Mesenchymal stem cell (in vitro differentiated cells and primary cell): ENCODE measurements around the gene IGSF21.

Experiments
- DNase-seq: peaks from one replicate; pipeline ENCODE4 v3.0.0-alpha.2; 2013
- H2AFZ ChIP-seq: one replicate; pipeline ENCODE4 v1.6.1; 2013; ENCODE audit warnings: low read depth, mild to moderate bottlenecking, control low read depth, inconsistent platforms, low read length, moderate library complexity
- H2AK5ac ChIP-seq: 2 replicates; pipeline ENCODE4 v1.6.1; 2013; ENCODE audit warnings: low read length, moderate library complexity, mild to moderate bottlenecking, inconsistent platforms; ENCODE audit not compliant: severe bottlenecking
- H2BK120ac ChIP-seq: one replicate; pipeline ENCODE4 v1.6.1; 2013; ENCODE audit warnings: low read depth, mild to moderate bottlenecking, inconsistent platforms, low read length, moderate library complexity
- H2BK12ac ChIP-seq, 2 experiments: one replicate each; pipeline ENCODE4 v1.6.1; 2013; ENCODE audit warnings: inconsistent platforms in 2 of 2, low read length in 2 of 2, mild to moderate bottlenecking in 2 of 2, moderate library complexity in 2 of 2, control low read depth in 1 of 2
- H2BK15ac ChIP-seq: one replicate; pipeline ENCODE4 v1.6.1; 2013; ENCODE audit warnings: mild to moderate bottlenecking, low read depth, inconsistent platforms; ENCODE audit not compliant: poor library complexity, severe bottlenecking
- H2BK5ac ChIP-seq: 2 replicates; pipeline ENCODE4 v1.6.1; 2013; ENCODE audit warnings: low read depth, mild to moderate bottlenecking, low read length, control low read depth, inconsistent platforms; ENCODE audit not compliant: poor library complexity, severe bottlenecking
- H3K14ac ChIP-seq, 2 experiments: one replicate each; pipeline ENCODE4 v1.6.1; 2013; ENCODE audit warnings: inconsistent platforms in 2 of 2, low read length in 2 of 2, control low read depth in 1 of 2, mild to moderate bottlenecking in 1 of 2, moderate library complexity in 1 of 2
- H3K18ac ChIP-seq, 2 experiments: one replicate each; pipeline ENCODE4 v1.6.1; 2013; ENCODE audit warnings: inconsistent platforms in 2 of 2, low read length in 2 of 2, control low read depth in 1 of 2, low read depth in 1 of 2, mild to moderate bottlenecking in 1 of 2
- H3K23ac ChIP-seq, 2 experiments: one replicate each; pipeline ENCODE4 v1.6.1; 2013; ENCODE audit warnings: inconsistent platforms in 2 of 2, low read length in 2 of 2, mild to moderate bottlenecking in 2 of 2, moderate library complexity in 2 of 2, control low read depth in 1 of 2
- H3K27ac ChIP-seq: 2 replicates; pipeline ENCODE4 v1.5.1; 2013; ENCODE audit warnings: mild to moderate bottlenecking, moderate library complexity, low read length, control low read depth, inconsistent platforms; ENCODE audit not compliant: poor library complexity, severe bottlenecking
- H3K27me3 ChIP-seq, 2 experiments: 2 replicates each; pipeline versions ENCODE4 v1.6.1 to v1.7.0; 2013; ENCODE audit warnings: low read length in 2 of 2, mild to moderate bottlenecking in 2 of 2, moderate library complexity in 2 of 2, control low read depth in 1 of 2, inconsistent platforms in 1 of 2; ENCODE audit not compliant: control insufficient read depth in 1 of 2, insufficient read depth in 1 of 2
- H3K36me3 ChIP-seq, 2 experiments: 2 replicates each; pipeline versions ENCODE4 v1.6.1 to v1.7.0; 2013; ENCODE audit warnings: low read length in 2 of 2, control low read depth in 1 of 2, inconsistent platforms in 1 of 2, low read depth in 1 of 2, mild to moderate bottlenecking in 1 of 2; ENCODE audit not compliant: insufficient read depth in 2 of 2, control insufficient read depth in 1 of 2
- H3K4ac ChIP-seq, 2 experiments: one replicate each; pipeline ENCODE4 v1.6.1; 2013; ENCODE audit warnings: inconsistent platforms in 2 of 2, low read length in 2 of 2, mild to moderate bottlenecking in 2 of 2, moderate library complexity in 2 of 2, control low read depth in 1 of 2, low read depth in 1 of 2
- H3K4me1 ChIP-seq: 2 replicates; pipeline ENCODE4 v1.6.1; 2013; ENCODE audit warnings: low read depth, low read length, control low read depth; ENCODE audit not compliant: control insufficient read depth, insufficient read depth
- H3K4me2 ChIP-seq: 2 replicates; pipeline ENCODE4 v1.6.1; 2013; ENCODE audit warnings: low read length, mild to moderate bottlenecking, inconsistent platforms; ENCODE audit not compliant: poor library complexity, severe bottlenecking
- H3K4me3 ChIP-seq, 2 experiments: 2 replicates each; pipeline versions ENCODE4 v1.5.1 to v1.7.0; 2013; ENCODE audit warnings: low read length in 2 of 2, mild to moderate bottlenecking in 2 of 2, control low read depth in 1 of 2, low read depth in 1 of 2; ENCODE audit not compliant: insufficient read depth in 1 of 2
- H3K79me1 ChIP-seq: replicated peaks from 2 replicates; pipeline ENCODE4 v1.6.1; 2013; ENCODE audit warnings: mild to moderate bottlenecking, control low read depth, low read length, inconsistent platforms; ENCODE audit not compliant: poor library complexity, severe bottlenecking
- H3K9ac ChIP-seq: 2 replicates; pipeline ENCODE4 v1.7.0; 2013; ENCODE audit warnings: mild to moderate bottlenecking, low read length, moderate library complexity
- H3K9me3 ChIP-seq: 2 replicates; pipeline ENCODE4 v1.7.0; 2013; ENCODE audit warnings: mild to moderate bottlenecking, low read length; ENCODE audit not compliant: control insufficient read depth
- H4K8ac ChIP-seq: one replicate; pipeline ENCODE4 v1.6.1; 2013; ENCODE audit warnings: inconsistent platforms, mild to moderate bottlenecking, low read length, moderate library complexity
- H4K91ac ChIP-seq: one replicate; pipeline ENCODE4 v1.6.1; 2013; ENCODE audit warnings: mild to moderate bottlenecking, low read length, inconsistent platforms
- WGBS: methylation state at CpG from one replicate; pipeline ENCODE4 v1.1.7; 2013; ENCODE audit warnings: mixed read lengths; 5-methylcytosine and 5-hydroxymethylcytosine counted together

Gene IGSF21

GRCh38 chr1:18373151-18373550 is 265.6 kb downstream of the IGSF21 start:
- Histone ChIP-seq H3K4me2 (no peak overlapping the region), H3K27ac (no peak overlapping the region), H3K36me3 (no peaks in the 10 kb centered on the region), H2AK5ac (no peak overlapping the region), H3K14ac (no peak overlapping the region), H2BK5ac (no peak overlapping the region), H2AFZ (no peak overlapping the region), H3K9me3 (peaks cover 3% of the 10 kb centered on the region), H2BK120ac (no peak overlapping the region), H4K8ac (no peak overlapping the region), H3K4me3 (no peak overlapping the region), H4K91ac (no peak overlapping the region), H3K4ac (no peak overlapping the region), H3K18ac (no peak overlapping the region), H3K9ac (no peak overlapping the region), H3K79me1 (no peaks in the 10 kb centered on the region), H3K27me3 (no peaks in the 10 kb centered on the region), H2BK12ac (no peak overlapping the region), H2BK15ac (no peak overlapping the region), H3K4me1 (no peaks in the 10 kb centered on the region), H3K23ac (no peak overlapping the region)
- 86% methylated on average over 6 of the region's 6 CpGs for WGBS
- no peak for DNase-seq

DNA sequence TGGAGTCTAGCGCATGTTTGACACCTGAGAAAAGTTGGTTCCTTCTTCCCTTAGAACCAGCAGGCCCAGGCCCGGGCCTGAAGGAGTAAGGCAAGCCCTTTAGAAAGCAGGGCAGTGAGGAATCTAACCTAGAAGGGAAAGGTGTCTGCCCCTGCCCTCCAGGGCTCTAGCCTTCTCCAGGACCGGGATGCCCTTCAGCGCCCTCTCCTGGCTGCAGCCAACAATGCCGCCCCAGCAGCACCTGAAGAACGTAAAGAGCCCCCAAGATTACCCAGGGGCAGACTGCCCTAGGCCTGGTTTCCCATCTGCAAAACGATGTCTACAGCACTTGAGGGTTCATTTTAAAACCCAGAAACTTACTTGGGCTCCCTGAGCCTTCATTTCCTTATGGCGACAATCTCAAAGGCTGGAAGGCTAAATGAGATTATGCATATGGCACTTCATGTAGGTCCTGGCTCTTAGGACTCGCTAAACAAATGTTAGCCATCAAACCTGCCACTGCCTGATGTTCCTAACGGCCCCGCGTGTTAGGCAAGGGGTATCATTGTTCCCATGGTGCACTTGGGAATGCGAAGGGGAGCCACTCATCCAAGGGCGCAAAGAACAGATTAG is 266.4 kb downstream of the IGSF21 start:
- H3K9ac ChIP-seq, result no peak overlapping the region
- H3K36me3 ChIP-seq, result no peaks in the 10 kb centered on the region
- H4K91ac ChIP-seq, result no peak overlapping the region
- no peaks in the 10 kb centered on the region for H3K79me1 ChIP-seq
- no peak overlapping the region for H3K23ac ChIP-seq
- no peak overlapping the region for H2AK5ac ChIP-seq
- H3K9me3 ChIP-seq, result peaks cover 3% of the 10 kb centered on the region
- H4K8ac ChIP-seq, result no peak overlapping the region
- no peak overlapping the region for H2BK12ac ChIP-seq
- no peak overlapping the region for H3K18ac ChIP-seq
- no peak overlapping the region for H3K14ac ChIP-seq
- H2BK120ac ChIP-seq, result no peak overlapping the region
- no peak overlapping the region for H3K4ac ChIP-seq
- H2BK5ac ChIP-seq, result no peak overlapping the region
- no peak overlapping the region for H3K4me3 ChIP-seq
- no peaks in the 10 kb centered on the region for H3K4me1 ChIP-seq
- no peak for DNase-seq
- no peak overlapping the region for H2AFZ ChIP-seq
- 46% methylated on average over 14 of the region's 14 CpGs for WGBS
- H3K27ac ChIP-seq, result no peak overlapping the region
- H3K4me2 ChIP-seq, result no peak overlapping the region
- H2BK15ac ChIP-seq, result no peak overlapping the region
- H3K27me3 ChIP-seq, result no peaks in the 10 kb centered on the region

GRCh38 chr1:18376661-18377060 is 269.1 kb downstream of the IGSF21 start:
- Histone ChIP-seq H4K8ac (no peak overlapping the region), H3K14ac (no peak overlapping the region), H2BK12ac (no peak overlapping the region), H3K4ac (no peak overlapping the region), H2BK5ac (no peak overlapping the region), H3K27ac (no peak overlapping the region), H3K9me3 (no peaks in the 10 kb centered on the region), H2BK15ac (no peak overlapping the region), H3K4me2 (no peak overlapping the region), H3K9ac (no peak overlapping the region), H3K23ac (no peak overlapping the region), H3K27me3 (no peaks in the 10 kb centered on the region), H2AFZ (no peak overlapping the region), H4K91ac (no peak overlapping the region), H2AK5ac (no peak overlapping the region), H3K36me3 (no peaks in the 10 kb centered on the region), H3K4me3 (no peak overlapping the region), H3K4me1 (no peaks in the 10 kb centered on the region), H2BK120ac (no peak overlapping the region), H3K79me1 (no peaks in the 10 kb centered on the region), H3K18ac (no peak overlapping the region)
- 90% methylated on average over 24 of the region's 24 CpGs for WGBS
- no peak for DNase-seq

DNA sequence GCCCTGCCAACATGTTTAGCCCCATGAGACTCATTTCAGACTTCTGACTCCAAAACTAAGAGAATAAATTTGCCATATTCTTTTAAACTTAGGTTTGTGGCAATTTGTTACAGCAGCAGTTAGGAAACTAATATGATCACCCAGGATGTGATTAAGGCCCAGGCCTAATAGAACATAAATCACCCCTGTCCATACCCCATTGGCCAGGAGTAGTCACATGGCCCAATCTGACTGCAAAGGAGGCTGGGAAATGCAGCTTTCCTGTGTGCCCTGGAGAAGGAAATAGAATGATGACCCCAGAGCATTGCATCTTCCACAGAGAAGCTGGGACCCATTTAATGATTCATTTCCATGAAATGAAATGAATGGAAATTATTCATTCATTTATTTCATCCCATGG is 272.7 kb downstream of the IGSF21 start:
- no peak overlapping the region for H3K4me3 ChIP-seq
- H2AK5ac ChIP-seq, result no peak overlapping the region
- no peak overlapping the region for H2BK15ac ChIP-seq
- H3K36me3 ChIP-seq, result no peaks in the 10 kb centered on the region
- no peaks in the 10 kb centered on the region for H3K9me3 ChIP-seq
- no peak overlapping the region for H3K23ac ChIP-seq
- no peak overlapping the region for H4K91ac ChIP-seq
- H2AFZ ChIP-seq, result no peak overlapping the region
- no peak overlapping the region for H2BK5ac ChIP-seq
- no peak overlapping the region for H3K4me2 ChIP-seq
- no peak overlapping the region for H3K14ac ChIP-seq
- no peak overlapping the region for H3K18ac ChIP-seq
- no peak overlapping the region for H2BK12ac ChIP-seq
- H4K8ac ChIP-seq, result no peak overlapping the region
- no peak for DNase-seq
- no peak overlapping the region for H2BK120ac ChIP-seq
- H3K79me1 ChIP-seq, result no peaks in the 10 kb centered on the region
- H3K4ac ChIP-seq, result no peak overlapping the region
- peaks cover 3% of the 10 kb centered on the region in 2 experiments for H3K27me3 ChIP-seq
- H3K9ac ChIP-seq, result no peak overlapping the region
- no peaks in the 10 kb centered on the region for H3K4me1 ChIP-seq
- H3K27ac ChIP-seq, result no peak overlapping the region
